Measurements from ENCODE around the gene STMN3. TPM values are rescaled to one million over a fixed set of nuclear protein-coding genes. Genes with fewer than 3 reads are reported as not detected.

The STMN3 gene
- total RNA-seq, 1 experiment from 2014 or later, result 42.7 TPM

DNA sequence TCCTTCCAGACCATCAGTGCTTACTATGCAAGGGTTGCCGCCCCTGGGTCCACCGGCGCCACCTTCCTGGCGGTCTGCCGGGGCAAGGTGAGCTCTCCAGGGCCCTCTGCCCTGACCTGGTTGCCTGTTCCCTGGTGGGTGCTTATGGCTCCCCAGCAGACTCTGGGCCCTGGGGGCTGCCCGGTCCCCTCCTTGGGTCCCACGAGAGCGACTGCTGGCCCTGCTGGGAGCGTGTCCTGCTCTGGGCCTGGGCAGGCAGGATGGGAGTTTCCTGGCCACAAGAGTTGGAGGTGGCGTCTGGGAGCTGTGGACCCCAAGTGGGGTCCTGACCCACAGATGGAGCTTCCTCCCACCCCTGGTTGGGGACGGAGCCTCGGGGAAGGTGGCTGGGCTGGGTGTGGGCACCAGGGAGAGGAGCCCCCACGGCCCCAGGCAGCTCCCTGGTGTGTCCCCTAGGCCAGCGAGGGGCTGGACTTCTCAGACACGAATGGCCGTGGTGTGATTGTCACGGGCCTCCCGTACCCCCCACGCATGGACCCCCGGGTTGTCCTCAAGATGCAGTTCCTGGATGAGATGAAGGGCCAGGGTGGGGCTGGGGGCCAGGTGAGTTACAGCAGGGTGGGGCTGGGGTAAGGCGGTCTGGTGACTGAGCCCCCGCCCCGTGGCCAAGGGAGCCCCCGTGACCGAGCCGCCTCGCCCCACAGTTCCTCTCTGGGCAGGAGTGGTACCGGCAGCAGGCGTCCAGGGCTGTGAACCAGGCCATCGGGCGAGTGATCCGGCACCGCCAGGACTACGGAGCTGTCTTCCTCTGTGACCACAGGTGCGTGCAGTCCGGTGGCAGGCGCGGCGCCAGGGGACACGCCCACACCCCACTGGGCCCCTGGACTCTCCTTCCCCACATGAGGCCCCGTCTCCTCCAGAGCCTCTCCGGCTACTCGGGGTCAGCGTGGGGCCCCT is 36.1 kb upstream of the STMN3 start:
- Histone ChIP-seq H3K27me3 (ENCODE audit: control insufficient read depth, insufficient read depth, low read length) (no peaks in the 10 kb centered on the region), H3K27ac (ENCODE audit: low read length) (no peak overlapping the region), H3K36me3 (ENCODE audit: control insufficient read depth, insufficient read depth, low read length) (no peaks in the 10 kb centered on the region), H3K4me3 (ENCODE audit: low read depth in 2 of 2, low read length in 2 of 2) (no peak overlapping the region), H3K9me3 (ENCODE audit: control insufficient read depth, insufficient read depth, low read depth, low read length) (no peaks in the 10 kb centered on the region), H3K4me1 (ENCODE audit: control insufficient read depth, insufficient read depth, low read length) (peaks cover 25% of the 10 kb centered on the region)
- in situ Hi-C loops (cut with HindIII; ENCODE audit: low pct_unique_long_range_greater_than_20kb, low sequenced_read_pairs) (no loop called here), intact Hi-C loops (cut with micrococcal nuclease; ENCODE audit: unreplicated experiment) (no loop called here)
- CTCF ChIA-PET, result no interaction called here
- DNase-seq (ENCODE audit: low read depth, low spot score), result no peak
- BruUV-seq (replicated peaks), result no TSS peak
- 0 out of 2 replicates have a peak, but pooled peaks have one; percentile 2 for ATAC-seq
- POLR2A ChIA-PET, result no interaction called here
- TF ChIP-seq REST (IDR thresholded peaks at IDR 0.05; ENCODE audit: insufficient read depth in 1 of 2, low read depth in 2 of 2, low read length in 1 of 2), result no peak
- TF ChIP-seq SIN3A (IDR thresholded peaks at IDR 0.05; ENCODE audit: borderline replicate concordance, insufficient read depth, low read depth, low read length), result no peak
- no peak for TF ChIP-seq TCF7L2 (IDR thresholded peaks at IDR 0.05; ENCODE audit: low read depth, low read length)
- TF ChIP-seq, protein P1, sequence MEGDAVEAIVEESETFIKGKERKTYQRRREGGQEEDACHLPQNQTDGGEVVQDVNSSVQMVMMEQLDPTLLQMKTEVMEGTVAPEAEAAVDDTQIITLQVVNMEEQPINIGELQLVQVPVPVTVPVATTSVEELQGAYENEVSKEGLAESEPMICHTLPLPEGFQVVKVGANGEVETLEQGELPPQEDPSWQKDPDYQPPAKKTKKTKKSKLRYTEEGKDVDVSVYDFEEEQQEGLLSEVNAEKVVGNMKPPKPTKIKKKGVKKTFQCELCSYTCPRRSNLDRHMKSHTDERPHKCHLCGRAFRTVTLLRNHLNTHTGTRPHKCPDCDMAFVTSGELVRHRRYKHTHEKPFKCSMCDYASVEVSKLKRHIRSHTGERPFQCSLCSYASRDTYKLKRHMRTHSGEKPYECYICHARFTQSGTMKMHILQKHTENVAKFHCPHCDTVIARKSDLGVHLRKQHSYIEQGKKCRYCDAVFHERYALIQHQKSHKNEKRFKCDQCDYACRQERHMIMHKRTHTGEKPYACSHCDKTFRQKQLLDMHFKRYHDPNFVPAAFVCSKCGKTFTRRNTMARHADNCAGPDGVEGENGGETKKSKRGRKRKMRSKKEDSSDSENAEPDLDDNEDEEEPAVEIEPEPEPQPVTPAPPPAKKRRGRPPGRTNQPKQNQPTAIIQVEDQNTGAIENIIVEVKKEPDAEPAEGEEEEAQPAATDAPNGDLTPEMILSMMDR (IDR thresholded peaks at IDR 0.05), result no peak
- no peak for TF ChIP-seq POLR2AphosphoS5 (IDR thresholded peaks at IDR 0.05; ENCODE audit: low read depth, low read length)

GRCh38 chr20:63688228-63689045 is 35.2 kb upstream of the STMN3 start:
- BruUV-seq (replicated peaks), result no TSS peak
- H3K27ac ChIP-seq (ENCODE audit: low read length), result 0 out of 2 replicates have a peak overlapping the region, but pooled peaks have one; percentile 29
- TF ChIP-seq TCF7L2 (IDR thresholded peaks at IDR 0.05; ENCODE audit: low read depth, low read length), result no peak
- 0 out of 2 replicates have a peak, but pooled peaks have one; percentile 25 for TF ChIP-seq SIN3A (IDR thresholded peaks at IDR 0.05; ENCODE audit: borderline replicate concordance, insufficient read depth, low read depth, low read length)
- H3K4me3 ChIP-seq (ENCODE audit: low read depth in 2 of 2, low read length in 2 of 2), result no peak overlapping the region
- H3K36me3 ChIP-seq (ENCODE audit: control insufficient read depth, insufficient read depth, low read length), result no peaks in the 10 kb centered on the region
- peaks cover 26% of the 10 kb centered on the region for H3K4me1 ChIP-seq (ENCODE audit: control insufficient read depth, insufficient read depth, low read length)
- no peaks in the 10 kb centered on the region for H3K9me3 ChIP-seq (ENCODE audit: control insufficient read depth, insufficient read depth, low read depth, low read length)
- in situ Hi-C loops (cut with HindIII; ENCODE audit: low pct_unique_long_range_greater_than_20kb, low sequenced_read_pairs), result no loop called here
- intact Hi-C loops (cut with micrococcal nuclease; ENCODE audit: unreplicated experiment), result no loop called here
- ChIA-PET CTCF (no interaction called here), POLR2A (no interaction called here)
- no peak for DNase-seq (ENCODE audit: low read depth, low spot score)
- no peak for ATAC-seq
- H3K27me3 ChIP-seq (ENCODE audit: control insufficient read depth, insufficient read depth, low read length), result no peaks in the 10 kb centered on the region
